Hematopoietic multipotent progenitor cell treated with erythropoietin and hydrocortisone succinate and interleukin-3 and kit ligand, for 4 days (in vitro differentiated cells): ENCODE data around the gene FAU.

Experiments used
- DNase-seq: peaks from one replicate; pipeline ENCODE4 v3.0.0-alpha.2; 2015

Gene FAU

GRCh38 chr11:65135633-65136145 lies 13.8 kb upstream of the FAU start:
- DNase-seq, result no peak

GRCh38 chr11:65134952-65135632 lies 13.2 kb upstream of the FAU start:
- peak; percentile 98 for DNase-seq

- DNase-seq, result peak; percentile 95
These were observed 12.5 kb upstream of the FAU start, which contains the start of gene SYVN1 for GRCh38 chr11:65134240-65134951. SYVN1 (minus strand) TSS chr11:65134519; CDS start chr11:65133601, 918 bp downstream.

GRCh38 chr11:65133724-65134123 lies 11.8 kb upstream of the FAU start:
- no peak for DNase-seq

- peak; percentile 76 for DNase-seq
These were observed 11.2 kb upstream of the FAU start for GRCh38 chr11:65132988-65133700.

GRCh38 chr11:65132238-65132987 lies 10.5 kb upstream of the FAU start:
- DNase-seq, result no peak

GRCh38 chr11:65131895-65132237 lies 9.9 kb upstream of the FAU start:
- DNase-seq, result no peak

GRCh38 chr11:65131417-65131776 lies 9.5 kb upstream of the FAU start:
- DNase-seq, result no peak

- DNase-seq, result no peak
These were observed 8.9 kb upstream of the FAU start for GRCh38 chr11:65130631-65131416.

- no peak for DNase-seq
These were observed 7.9 kb upstream of the FAU start for GRCh38 chr11:65129649-65130441.

- DNase-seq, result no peak
These were observed 6.5 kb upstream of the FAU start for GRCh38 chr11:65128182-65129145.

GRCh38 chr11:65127473-65128181 lies 5.7 kb upstream of the FAU start:
- no peak for DNase-seq

GRCh38 chr11:65126624-65127274 lies 4.8 kb upstream of the FAU start:
- no peak for DNase-seq

- DNase-seq, result no peak
These were observed 3.5 kb upstream of the FAU start for GRCh38 chr11:65125197-65126056.

- DNase-seq, result no peak
These were observed 2.7 kb upstream of the FAU start for GRCh38 chr11:65124480-65125196.

- peak; percentile 65 for DNase-seq
These were observed 478 bp downstream of the FAU start for GRCh38 chr11:65121447-65121864.

GRCh38 chr11:65120831-65121230 lies 1.1 kb downstream of the FAU start:
- no peak for DNase-seq
